Activated effector memory CD4-positive, alpha-beta T cell treated with Interleukin-2 at 50 U/mL for 16 hours (primary cell): ENCODE data around the gene ZNF232.
"Not testable (repeated sequence)": the region's sequence is repeated elsewhere in the genome, so short reads cannot be mapped to it uniquely, and the experiment has no call there.

Experiments
- DNase-seq: peaks from one replicate; pipeline ENCODE4 v3.0.0-alpha.2; 2020

The ZNF232 gene

DNA sequence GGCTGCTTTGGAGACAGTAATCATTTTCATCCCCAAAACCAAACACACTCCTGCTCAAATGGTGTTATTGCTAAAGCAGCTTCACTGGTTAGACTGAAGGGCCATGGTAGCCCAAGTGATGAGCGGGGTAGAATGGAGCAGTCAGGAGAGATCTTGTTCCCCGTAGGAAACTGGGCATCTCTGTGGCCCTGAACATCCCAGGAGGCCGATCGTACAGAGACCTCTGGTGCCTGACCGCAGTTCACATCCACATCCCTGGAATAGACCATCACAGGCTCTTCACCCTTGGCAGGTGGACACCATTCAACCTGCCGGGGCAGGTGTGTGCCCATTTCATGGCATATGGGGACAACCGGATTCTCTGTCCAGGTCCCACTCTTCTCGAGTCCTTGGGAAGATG lies 18.1 kb upstream of the ZNF232 start:
- not testable (repeated sequence) for DNase-seq

DNA sequence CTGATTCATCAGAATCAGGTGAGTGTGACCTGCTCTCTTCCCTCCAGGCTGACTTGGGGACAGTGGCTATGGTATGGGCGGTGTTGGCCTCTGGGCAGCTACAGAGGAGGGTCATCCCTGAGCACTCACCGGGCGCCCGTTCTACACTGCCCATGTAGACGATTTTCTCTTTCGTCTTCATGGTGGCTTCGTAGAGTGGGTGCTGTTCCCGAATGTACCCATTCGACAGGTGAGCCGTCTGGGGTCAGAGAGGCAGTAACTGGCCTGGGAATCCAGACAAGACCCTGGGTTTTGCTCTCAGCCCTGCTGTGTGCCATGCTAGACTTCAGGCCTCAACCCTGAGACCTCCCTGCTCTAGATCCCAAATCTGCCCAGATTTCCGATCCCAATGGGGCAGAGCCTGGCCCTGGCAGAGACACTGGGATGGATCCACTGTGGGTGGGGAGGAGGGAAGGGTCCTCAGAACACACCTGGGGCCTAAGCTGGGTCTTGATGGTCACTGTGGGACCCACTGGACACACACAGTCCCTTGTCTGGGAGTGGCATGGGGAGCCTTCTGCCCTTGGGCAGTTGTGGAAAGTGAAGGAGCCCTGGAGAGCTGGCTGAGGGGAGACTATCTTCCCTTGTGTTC lies 17.3 kb upstream of the ZNF232 start:
- no peak for DNase-seq

GRCh38 chr17:5128387-5128786 lies 16.7 kb upstream of the ZNF232 start:
- DNase-seq = not testable (repeated sequence)

GRCh38 chr17:5127910-5128309 lies 16.2 kb upstream of the ZNF232 start:
- no peak for DNase-seq

- DNase-seq = no peak
These were observed 15.2 kb upstream of the ZNF232 start for GRCh38 chr17:5126719-5127488.

DNA sequence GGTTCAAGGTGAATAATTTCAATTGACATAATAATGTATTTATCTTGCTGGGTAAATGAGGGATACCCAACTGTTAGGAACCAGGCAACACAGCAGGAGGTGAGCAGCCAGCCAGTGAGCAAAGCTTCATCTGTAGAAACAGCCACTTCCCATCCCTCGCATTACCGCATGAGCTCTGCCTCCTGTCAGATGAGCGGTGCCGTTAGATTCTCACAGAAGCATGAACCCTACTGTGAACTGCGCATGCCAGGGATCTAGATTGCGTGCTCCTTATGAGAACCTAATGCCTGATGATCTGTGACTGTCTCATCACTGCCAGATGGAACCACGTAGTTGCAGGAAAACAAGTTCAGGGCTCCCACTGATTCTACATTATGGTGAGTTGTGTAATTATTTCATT lies 13.2 kb upstream of the ZNF232 start:
- not testable (repeated sequence) for DNase-seq

GRCh38 chr17:5124125-5124760 lies 12.6 kb upstream of the ZNF232 start:
- not testable (repeated sequence) for DNase-seq

DNA sequence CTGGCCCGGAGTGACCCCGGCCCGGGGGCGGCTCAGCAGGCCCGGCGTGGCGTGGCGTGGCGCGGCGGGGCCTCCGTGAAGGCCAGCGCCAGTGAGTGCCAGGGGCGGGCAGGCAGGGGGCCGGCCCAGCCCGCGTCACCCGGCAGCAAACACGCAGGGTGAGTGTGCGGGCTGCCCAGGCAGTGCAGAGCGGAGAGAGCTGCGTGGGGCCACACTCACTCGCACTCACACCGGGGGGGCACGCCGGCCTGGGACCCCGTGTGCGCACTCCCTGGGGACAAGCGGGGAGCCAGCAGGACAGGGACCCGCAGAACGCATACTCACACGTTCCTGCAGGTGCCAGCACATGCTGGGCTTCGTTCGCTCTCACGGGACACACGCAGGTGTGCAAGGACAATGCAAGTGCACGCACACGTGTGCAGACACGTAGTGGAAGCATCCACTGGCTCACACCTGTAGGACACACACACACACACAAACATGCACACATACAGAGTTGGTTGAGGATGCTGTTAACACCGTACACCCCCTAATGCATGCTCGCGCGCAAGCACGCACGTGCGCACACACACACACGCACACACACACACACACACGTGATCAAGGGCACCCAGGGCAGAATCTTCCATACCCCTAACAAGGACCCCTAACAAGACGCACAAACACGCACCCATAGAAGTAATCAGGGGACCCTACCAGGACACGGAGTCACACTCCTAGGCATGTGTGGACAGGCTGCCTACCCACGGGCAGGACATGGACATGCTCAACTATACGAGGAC lies 11.9 kb upstream of the ZNF232 start:
- DNase-seq = no peak

DNA sequence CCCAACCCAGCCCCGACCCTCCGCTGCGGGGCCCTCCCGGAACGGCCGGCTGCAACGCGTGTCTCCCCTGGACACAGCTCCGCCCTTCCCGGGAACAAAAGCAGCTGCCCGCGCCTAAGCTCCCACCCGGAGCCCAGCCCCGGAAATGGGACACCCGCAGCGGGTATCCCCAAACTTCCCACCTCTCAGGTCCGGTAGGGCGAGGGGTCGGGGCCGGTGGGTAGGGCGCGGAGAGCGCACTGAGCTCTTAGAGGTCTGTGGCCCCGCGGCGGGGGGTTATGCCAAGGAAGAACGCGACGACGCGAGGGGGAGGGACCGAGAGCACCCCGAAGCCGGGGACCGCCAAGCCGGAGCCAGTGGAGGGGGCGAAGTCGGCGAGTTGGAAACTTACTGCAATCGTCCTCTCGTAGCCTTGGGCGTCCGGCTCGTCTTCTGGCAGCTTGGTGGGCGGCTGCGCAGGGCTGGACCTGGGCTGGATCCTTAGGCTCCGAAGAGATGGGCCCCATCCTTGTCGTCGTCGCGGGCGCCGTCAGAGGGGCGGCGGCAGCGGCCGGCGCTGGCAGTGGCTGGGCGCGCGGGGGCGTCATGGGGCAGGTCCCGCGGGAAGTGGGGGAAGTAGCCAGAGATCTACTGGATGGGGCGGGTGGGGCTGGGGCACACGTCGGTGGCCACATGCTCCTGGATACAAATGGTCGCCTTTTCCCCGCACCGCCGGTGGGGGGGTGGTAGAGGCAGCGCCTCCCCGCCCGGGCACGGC lies 11.1 kb upstream of the ZNF232 start:
- no peak for DNase-seq

GRCh38 chr17:5122056-5122455 lies 10.4 kb upstream of the ZNF232 start:
- not testable (repeated sequence) for DNase-seq

DNA sequence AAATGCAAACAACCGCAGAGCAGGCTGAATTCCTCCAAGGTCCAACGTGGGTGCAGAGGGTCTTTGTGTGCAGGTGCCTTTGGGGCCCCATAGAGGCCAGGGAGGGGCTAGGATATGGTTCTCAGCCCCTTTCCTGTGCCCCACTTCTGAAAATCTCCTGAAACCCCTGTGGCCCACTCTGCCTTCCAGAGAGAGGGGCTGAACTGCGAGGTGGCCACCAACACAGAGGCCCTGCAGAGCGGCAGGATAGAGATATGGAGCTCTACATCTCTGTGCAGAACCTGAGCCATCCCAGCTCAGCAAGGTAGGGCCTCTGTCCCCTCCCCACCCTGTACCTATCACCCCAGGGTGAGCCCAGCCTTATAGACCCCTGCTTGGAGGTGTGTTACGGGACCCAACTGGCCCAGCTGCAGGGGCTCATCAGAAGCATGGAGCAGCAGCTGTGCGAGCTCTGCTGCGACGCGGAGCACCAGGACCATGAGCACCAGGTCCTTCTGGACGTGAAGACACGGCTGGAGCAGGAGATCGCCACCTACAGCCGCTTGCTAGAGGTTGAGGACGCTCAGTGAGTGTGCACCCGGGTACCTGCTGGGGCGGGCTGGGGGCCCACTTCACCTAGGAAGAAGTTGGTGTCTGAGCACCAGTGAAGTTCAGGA lies 9.6 kb upstream of the ZNF232 start:
- no peak for DNase-seq

- not testable (repeated sequence) for DNase-seq
These were observed 8.9 kb upstream of the ZNF232 start for GRCh38 chr17:5120436-5121185.

DNA sequence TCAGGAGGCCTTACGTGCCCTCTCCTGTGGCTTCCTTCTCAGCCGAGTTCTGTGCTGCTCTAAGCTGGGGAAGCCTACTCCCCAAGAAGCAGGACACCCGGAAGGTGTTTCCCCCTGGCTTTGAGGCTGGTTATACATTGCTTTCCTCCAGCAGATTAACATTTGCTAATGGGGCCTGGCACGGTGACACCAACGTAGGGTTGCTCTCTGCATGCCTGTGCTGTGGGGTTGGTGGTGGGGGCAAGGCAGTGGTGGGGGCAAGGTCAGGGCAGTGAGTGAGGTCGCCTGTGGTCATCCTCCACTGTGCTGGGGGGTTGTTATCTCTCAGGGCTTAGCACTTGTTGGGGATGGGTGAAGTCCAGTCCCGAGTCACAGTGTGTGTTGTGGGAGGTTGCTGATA lies 8.4 kb upstream of the ZNF232 start:
- no peak for DNase-seq

DNA sequence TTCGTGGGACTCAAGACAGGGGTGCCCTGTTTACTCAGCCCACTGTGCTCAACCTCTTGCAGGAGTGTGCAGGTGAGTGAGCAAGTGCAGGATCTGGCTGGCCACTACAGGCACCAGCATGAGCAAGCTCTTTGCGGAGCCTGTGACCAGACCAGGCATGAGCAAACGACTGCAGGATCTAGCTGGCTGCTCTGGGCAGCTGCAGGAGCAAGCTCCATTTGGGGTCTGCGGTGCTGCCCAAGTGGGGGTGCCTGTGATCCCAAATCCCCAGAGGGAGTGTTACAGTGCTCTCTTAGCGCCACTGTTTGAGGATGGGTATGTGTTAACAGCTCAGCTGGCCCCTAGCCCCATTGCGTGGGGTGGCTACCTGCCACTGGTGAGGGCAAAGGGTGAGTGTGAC lies 6.5 kb upstream of the ZNF232 start:
- no peak for DNase-seq

DNA sequence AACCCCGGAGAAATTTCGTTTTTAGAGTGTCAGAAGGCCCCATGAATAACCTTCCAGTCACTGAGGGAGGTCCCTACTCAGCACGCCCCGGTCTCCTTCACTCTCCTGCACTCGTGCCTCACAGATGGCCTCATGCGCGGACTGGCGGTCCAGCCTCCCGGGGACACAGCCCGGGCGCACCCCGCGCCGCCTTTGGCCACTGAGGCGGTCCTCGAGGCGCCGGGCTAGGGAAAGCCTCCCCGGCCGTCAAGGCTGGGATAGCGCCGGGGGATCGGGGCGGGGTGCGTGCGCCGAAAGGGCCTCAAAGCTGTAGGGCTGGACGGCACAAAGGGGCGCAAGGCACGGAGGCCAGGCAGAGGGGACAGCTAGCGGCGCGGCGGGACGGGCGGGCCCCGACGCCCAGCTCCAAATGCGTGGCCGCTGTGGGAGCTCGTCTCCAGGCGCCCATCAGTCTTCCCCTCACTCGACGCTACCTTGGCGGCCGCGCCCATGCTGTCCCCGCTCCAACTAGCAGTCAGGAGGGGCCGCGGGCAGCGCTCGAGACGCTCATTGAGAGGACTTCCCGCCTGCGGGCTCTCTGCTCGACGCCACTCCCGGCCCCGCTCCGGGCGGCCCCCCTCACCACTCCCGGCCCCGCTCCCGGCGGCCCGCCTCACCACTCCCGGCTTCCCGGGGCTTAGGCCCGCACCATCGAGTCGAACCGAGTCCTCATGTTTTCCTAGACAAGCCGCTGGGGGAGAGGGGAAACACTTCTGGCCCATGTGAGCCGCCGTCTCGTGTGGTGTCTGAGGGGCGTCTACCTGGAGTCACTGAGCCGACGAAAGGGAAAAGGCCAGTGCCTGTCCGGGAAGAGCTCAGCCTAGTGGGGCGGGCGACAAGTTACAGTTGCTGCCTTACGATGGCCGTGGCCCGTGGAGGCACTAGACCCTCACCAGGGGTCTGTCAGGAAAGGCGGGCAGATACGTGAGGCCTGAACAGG lies 4.3 kb upstream of the ZNF232 start, which contains the start of gene USP6:
TSS of gene USP6 (plus strand) at position 360 of the 979 bp plus-strand sequence. CDS start 14,336 bp downstream, outside the sequence.
- DNase-seq = no peak

DNA sequence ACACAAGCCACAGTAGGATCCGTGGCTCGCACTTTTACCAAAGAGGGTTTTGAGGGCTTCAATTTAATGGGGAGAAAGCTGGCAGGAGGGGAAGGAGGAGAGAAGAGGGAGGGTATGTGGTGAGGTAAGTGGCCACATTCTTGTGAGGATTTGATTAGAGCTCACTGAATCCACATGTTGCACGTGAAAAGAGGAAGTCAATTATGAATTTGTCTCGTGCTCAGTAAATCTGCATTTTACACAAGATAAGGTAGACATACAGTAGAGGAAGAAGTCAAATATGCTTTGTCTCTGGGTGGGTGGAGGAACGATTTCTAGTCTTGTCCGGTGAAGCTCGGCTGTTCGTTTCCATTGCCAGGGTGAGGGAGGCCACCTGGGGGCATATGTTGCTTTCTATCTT lies 862 bp downstream of the ZNF232 start:
- DNase-seq = no peak

- DNase-seq = no peak
These were observed 10.8 kb downstream of the ZNF232 start for GRCh38 chr17:5100832-5101231.

DNA sequence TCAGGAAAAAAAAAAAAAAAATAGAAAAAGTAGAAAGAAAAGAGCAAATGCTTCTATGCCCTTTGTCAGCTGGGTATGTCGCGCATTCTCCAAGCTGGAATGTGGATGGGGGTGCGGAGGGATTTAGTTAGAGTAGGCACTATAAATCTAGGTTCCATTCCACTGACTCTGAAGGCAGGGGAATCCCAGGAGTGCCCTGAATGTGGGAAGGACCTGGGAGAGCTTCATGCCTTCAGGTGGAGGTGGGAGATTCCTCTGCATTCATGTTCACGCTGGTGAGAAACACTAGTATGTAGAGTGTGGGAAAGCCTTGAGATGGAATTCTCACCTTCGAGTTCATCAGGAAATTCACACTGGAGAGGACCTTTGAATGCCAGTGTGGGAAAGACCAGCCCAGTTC lies 12.4 kb downstream of the ZNF232 start:
- DNase-seq = no peak

GRCh38 chr17:5097101-5097834 lies 14.4 kb downstream of the ZNF232 start:
- DNase-seq = no peak
